ENCODE measurements around the gene FREY1.

The FREY1 gene

GRCh38 chr11:45906965-45907611 is at the start of gene FREY1:
FREY1 (minus strand) TSS chr11:45907271; CDS start chr11:45907245, 26 bp downstream.
- DNase-seq (ENCODE audit: low read depth, low spot score), result no peak

- no peak for DNase-seq (ENCODE audit: low read depth, low spot score)
Measured at GRCh38 chr11:45949992-45950407, 42.9 kb upstream of the FREY1 start.

GRCh38 chr11:45948356-45948755 is 41.3 kb upstream of the FREY1 start:
- DNase-seq (ENCODE audit: low read depth, low spot score), result no peak

- DNase-seq (ENCODE audit: low read depth, low spot score), result no peak
Measured at GRCh38 chr11:45947885-45948284, 40.8 kb upstream of the FREY1 start.

- DNase-seq (ENCODE audit: low read depth, low spot score), result no peak
Measured at GRCh38 chr11:45945397-45945999, 38.4 kb upstream of the FREY1 start.

- no peak for DNase-seq (ENCODE audit: low read depth, low spot score)
Measured at GRCh38 chr11:45942381-45942780, 35.3 kb upstream of the FREY1 start.

GRCh38 chr11:45941285-45941684 is 34.2 kb upstream of the FREY1 start:
- DNase-seq (ENCODE audit: low read depth, low spot score), result no peak

GRCh38 chr11:45939836-45940235 is 32.8 kb upstream of the FREY1 start:
- DNase-seq (ENCODE audit: low read depth, low spot score), result no peak

GRCh38 chr11:45937916-45938315 is 30.8 kb upstream of the FREY1 start:
- no peak for DNase-seq (ENCODE audit: low read depth, low spot score)

GRCh38 chr11:45936511-45937054 is 29.5 kb upstream of the FREY1 start:
- DNase-seq (ENCODE audit: low read depth, low spot score), result no peak

GRCh38 chr11:45935349-45936064 is 28.4 kb upstream of the FREY1 start:
- DNase-seq (ENCODE audit: low read depth, low spot score), result no peak

GRCh38 chr11:45934580-45935318 is 27.7 kb upstream of the FREY1 start:
- DNase-seq (ENCODE audit: low read depth, low spot score), result no peak

GRCh38 chr11:45933846-45934579 is 26.9 kb upstream of the FREY1 start:
- DNase-seq (ENCODE audit: low read depth, low spot score), result no peak

- DNase-seq (ENCODE audit: low read depth, low spot score), result no peak
Measured at GRCh38 chr11:45933131-45933831, 26.2 kb upstream of the FREY1 start.

- DNase-seq (ENCODE audit: low read depth, low spot score), result no peak
Measured at GRCh38 chr11:45932217-45932616, 25.1 kb upstream of the FREY1 start.

- no peak for DNase-seq (ENCODE audit: low read depth, low spot score)
Measured at GRCh38 chr11:45931739-45932138, 24.7 kb upstream of the FREY1 start.

GRCh38 chr11:45930951-45931570 is 24.0 kb upstream of the FREY1 start:
- DNase-seq (ENCODE audit: low read depth, low spot score), result no peak

GRCh38 chr11:45930031-45930794 is 23.1 kb upstream of the FREY1 start:
- no peak for DNase-seq (ENCODE audit: low read depth, low spot score)

GRCh38 chr11:45929486-45930030 is 22.5 kb upstream of the FREY1 start:
- DNase-seq (ENCODE audit: low read depth, low spot score), result no peak

All from activated naive CD8-positive, alpha-beta T cell treated with anti-CD3 and anti-CD28 coated beads, Interleukin-2, amount 50 U/mL, for 16 hours (primary cell).